ENCODE results near the gene PRKG1. TPM values are rescaled to one million over a fixed set of nuclear protein-coding genes. Genes with fewer than 3 reads are reported as not detected.

The PRKG1 gene
- total RNA-seq, 4 donors from 2014 or later: 17.1 to 36.4 (median 25.8) TPM

DNA sequence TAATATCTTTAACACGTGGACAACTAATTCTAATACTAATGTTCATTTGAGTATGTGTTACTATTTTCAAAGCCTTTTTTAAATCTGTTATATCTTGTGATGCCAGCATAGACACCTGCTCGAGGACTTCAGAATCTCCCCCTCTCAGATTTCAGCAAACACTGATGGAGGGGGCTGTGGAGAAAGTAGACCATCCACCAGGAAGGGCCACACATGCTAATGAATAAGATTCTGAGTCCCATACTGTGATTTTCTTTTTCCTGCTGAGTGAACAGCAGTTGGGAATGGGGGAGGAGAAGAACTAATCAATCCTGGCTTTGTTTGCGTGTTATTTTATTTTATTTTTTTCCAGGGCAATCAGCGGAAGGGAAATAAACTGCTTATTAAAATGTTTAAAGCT lies 783.0 kb downstream of the PRKG1 start:
- DNase-seq (ENCODE audit: low spot score) (no peak), ATAC-seq (ENCODE audit: low FRiP score) (no peak)
- TF ChIP-seq, protein P1, sequence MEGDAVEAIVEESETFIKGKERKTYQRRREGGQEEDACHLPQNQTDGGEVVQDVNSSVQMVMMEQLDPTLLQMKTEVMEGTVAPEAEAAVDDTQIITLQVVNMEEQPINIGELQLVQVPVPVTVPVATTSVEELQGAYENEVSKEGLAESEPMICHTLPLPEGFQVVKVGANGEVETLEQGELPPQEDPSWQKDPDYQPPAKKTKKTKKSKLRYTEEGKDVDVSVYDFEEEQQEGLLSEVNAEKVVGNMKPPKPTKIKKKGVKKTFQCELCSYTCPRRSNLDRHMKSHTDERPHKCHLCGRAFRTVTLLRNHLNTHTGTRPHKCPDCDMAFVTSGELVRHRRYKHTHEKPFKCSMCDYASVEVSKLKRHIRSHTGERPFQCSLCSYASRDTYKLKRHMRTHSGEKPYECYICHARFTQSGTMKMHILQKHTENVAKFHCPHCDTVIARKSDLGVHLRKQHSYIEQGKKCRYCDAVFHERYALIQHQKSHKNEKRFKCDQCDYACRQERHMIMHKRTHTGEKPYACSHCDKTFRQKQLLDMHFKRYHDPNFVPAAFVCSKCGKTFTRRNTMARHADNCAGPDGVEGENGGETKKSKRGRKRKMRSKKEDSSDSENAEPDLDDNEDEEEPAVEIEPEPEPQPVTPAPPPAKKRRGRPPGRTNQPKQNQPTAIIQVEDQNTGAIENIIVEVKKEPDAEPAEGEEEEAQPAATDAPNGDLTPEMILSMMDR (IDR thresholded peaks at IDR 0.05): no peak

DNA sequence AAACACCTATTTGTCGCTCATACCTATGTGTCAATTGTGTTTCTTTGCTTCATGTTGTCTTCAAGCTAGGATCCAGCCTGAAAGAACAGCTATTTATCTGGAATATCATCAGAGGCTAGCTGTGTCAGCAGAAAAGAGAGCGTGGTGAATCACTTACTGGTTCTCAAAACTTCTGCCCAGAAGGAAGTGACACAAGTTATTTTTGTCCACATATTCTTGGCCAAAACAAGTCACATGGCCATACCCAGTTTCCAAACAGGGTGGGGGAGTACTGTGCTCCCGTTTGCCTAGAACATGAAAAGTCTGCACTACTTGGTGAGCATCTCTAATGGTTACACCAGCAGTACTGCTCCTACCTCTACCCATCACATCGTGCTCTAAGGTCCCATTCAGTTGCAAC lies 786.0 kb downstream of the PRKG1 start:
- TF ChIP-seq, protein P1 (IDR thresholded peaks at IDR 0.05): no peak
- ATAC-seq (ENCODE audit: low FRiP score) (peak; percentile 37), DNase-seq (ENCODE audit: low spot score) (no peak)

DNA sequence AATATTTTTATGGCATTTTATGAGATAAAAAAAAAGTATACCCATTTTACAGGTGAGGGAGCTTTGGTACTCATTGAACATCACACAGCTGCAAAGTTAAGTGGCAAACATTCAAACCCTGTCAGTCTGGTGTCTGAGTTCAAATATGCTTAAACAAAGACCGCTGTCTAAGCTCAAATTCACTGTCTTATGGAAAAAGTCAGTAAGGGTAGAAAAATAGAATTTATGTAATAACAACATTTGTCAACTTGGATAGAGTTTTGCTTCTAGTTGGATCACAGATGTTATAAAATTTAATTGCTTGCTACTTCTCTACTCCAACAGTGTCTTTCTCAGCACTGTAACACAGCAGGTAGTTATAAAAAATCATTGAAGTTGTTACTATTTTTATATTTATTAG lies 786.8 kb downstream of the PRKG1 start:
- TF ChIP-seq, protein P1 (IDR thresholded peaks at IDR 0.05): no peak
- DNase-seq (ENCODE audit: low spot score) (no peak), ATAC-seq (ENCODE audit: low FRiP score) (no peak)

DNA sequence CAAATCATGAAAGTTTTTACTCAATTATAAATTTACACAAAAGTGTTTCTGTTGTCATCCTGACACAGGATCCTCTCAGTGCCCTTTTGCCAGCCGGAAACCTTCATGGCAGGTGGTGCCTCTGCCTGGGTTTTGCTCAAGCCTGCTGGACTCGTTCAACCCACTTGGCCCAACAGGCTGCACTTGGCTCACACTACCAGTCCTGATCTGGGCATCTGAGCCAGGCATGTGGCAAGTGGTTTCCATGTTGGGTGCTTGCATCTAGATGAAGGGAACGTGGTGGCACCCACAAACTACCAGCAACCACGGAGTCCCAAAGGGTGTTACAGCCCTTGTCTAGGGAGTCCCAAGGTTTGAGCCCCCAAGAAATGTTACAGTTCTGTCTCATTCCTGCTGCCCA lies 787.4 kb downstream of the PRKG1 start:
- ATAC-seq (ENCODE audit: low FRiP score) (no peak), DNase-seq (ENCODE audit: low spot score) (no peak)
- TF ChIP-seq, protein P1 (IDR thresholded peaks at IDR 0.05): no peak

DNA sequence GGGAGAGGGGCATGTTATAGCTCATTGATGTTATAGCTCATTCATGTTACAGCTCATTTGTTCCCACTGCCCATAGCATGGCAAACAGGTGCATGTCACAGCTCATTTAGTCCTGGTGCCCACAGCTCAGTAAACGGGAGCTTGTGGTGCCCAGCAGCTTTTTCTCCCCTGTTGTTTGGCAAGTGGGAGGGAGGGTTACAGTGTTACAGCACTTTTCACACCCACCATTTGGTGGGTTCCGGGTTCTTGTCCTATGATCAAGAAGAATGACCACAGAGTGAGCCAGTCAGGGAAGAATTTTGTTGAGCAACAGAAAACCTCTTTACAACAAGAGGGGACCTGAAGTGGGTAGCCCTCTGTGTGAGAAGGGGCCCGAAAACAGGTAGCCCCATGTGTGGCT lies 787.9 kb downstream of the PRKG1 start:
- DNase-seq (ENCODE audit: low spot score) (no peak), ATAC-seq (ENCODE audit: low FRiP score) (no peak)
- TF ChIP-seq, protein P1 (IDR thresholded peaks at IDR 0.05): no peak

DNA sequence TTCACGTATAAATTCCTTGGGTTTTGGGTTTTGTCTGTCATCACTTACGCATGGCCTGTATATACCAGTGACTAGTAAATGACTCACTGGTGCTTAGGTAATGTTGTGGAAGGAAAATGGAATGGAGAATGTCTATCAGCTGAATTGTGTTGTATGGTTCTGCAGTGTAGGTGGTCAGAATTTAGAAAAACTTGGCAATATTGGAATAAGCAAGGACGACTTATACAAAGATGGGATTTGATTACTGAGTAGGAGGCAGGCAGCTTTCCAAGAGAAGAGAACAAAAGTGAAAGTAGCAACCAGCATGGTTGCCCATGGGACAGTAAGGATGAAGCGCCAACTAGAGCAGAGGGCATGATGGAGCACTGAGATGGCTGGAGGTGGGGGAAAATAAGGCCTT lies 793.7 kb downstream of the PRKG1 start:
- ATAC-seq (ENCODE audit: low FRiP score) (no peak), DNase-seq (ENCODE audit: low spot score) (no peak)
- TF ChIP-seq, protein P1 (IDR thresholded peaks at IDR 0.05): no peak

DNA sequence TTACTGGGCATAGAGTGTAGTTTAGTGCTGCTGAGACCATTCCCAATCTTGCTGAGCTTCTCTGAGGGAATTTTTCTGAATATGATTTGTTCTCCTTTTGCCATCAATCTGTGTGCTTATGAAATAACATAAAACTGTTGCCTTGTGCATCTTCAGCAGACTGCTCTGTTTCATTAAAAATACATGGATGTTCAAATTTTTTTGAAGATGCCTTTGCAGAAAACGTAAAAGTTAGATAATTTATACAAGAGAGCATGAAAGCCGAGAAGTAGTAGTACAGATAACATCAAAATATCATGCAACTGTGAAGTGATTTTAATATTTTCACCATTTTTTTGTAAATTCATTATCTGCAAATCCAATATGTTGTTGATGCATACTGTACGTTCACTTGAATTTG lies 799.8 kb downstream of the PRKG1 start:
- DNase-seq (ENCODE audit: low spot score) (no peak), ATAC-seq (ENCODE audit: low FRiP score) (no peak)
- TF ChIP-seq, protein P1 (IDR thresholded peaks at IDR 0.05): no peak

Measured in omental fat pad (tissue), 4 donors.